Body of pancreas (tissue), 4 donors: Measurements from ENCODE around the gene IFITM10.

ENCODE experiments used
- POLR2A ChIP-seq, 3 donors: fragments of 450-650 bp; IDR thresholded peaks; one replicate each; pipeline ENCODE4 v1.6.1; 2016; ENCODE audit warnings: antibody characterized with exemption in 3 of 3, mild to moderate bottlenecking in 2 of 3
- TF ChIP-seq, protein P1 (sequence below), 7 experiments: fragments of 450-650 bp in 4 of 7; fragments of 200-600 bp in 3 of 7; sonication (generic) in 3 of 7; IDR thresholded peaks; one replicate each; pipeline ENCODE4 v1.5.1; 2016 to 2019; ENCODE audit warnings: antibody characterized with exemption in 7 of 7

GRCh38 chr11:1784761-1785650, 34.6 kb upstream of the IFITM10 start:
- TF ChIP-seq, protein P1, sequence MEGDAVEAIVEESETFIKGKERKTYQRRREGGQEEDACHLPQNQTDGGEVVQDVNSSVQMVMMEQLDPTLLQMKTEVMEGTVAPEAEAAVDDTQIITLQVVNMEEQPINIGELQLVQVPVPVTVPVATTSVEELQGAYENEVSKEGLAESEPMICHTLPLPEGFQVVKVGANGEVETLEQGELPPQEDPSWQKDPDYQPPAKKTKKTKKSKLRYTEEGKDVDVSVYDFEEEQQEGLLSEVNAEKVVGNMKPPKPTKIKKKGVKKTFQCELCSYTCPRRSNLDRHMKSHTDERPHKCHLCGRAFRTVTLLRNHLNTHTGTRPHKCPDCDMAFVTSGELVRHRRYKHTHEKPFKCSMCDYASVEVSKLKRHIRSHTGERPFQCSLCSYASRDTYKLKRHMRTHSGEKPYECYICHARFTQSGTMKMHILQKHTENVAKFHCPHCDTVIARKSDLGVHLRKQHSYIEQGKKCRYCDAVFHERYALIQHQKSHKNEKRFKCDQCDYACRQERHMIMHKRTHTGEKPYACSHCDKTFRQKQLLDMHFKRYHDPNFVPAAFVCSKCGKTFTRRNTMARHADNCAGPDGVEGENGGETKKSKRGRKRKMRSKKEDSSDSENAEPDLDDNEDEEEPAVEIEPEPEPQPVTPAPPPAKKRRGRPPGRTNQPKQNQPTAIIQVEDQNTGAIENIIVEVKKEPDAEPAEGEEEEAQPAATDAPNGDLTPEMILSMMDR (IDR thresholded peaks at IDR 0.05), result no peak
- no peak for TF ChIP-seq POLR2A (IDR thresholded peaks at IDR 0.05)
